MM.1S (cell line): Measurements from ENCODE around the gene UBAC2.
"Not testable (repeated sequence)": the region's sequence is repeated elsewhere in the genome, so short reads cannot be mapped to it uniquely, and the experiment has no call there.

ENCODE experiments used
- DNase-seq: peaks from one replicate; pipeline ENCODE4 v3.0.0-alpha.2; 2015
- H2AFZ ChIP-seq: fragments of 300-600 bp; sonication (generic); 2 replicates; pipeline ENCODE4 v1.6.0; 2016; ENCODE audit warnings: antibody characterized with exemption, low read length
- H3F3A ChIP-seq: fragments of 300-600 bp; sonication (generic); 2 replicates; pipeline ENCODE4 v1.6.1; 2016; ENCODE audit warnings: mild to moderate bottlenecking, antibody characterized with exemption, low read length, moderate library complexity, mixed read lengths; ENCODE audit not compliant: insufficient read depth
- H3K27ac ChIP-seq: fragments of 300-600 bp; sonication (generic); 2 replicates; pipeline ENCODE4 v1.5.1; 2016; ENCODE audit warnings: mild to moderate bottlenecking, low read length
- H3K27me3 ChIP-seq: fragments of 300-600 bp; sonication (generic); replicated peaks from 2 replicates; pipeline ENCODE4 v1.6.0; 2016; ENCODE audit warnings: low read length; ENCODE audit not compliant: insufficient read depth
- H3K36me3 ChIP-seq: fragments of 300-600 bp; sonication (generic); replicated peaks from 2 replicates; pipeline ENCODE4 v1.6.1; 2016; ENCODE audit warnings: mild to moderate bottlenecking, low read length, mixed read lengths; ENCODE audit not compliant: insufficient read depth
- H3K4me1 ChIP-seq: fragments of 300-600 bp; sonication (generic); 2 replicates; pipeline ENCODE4 v1.6.1; 2016; ENCODE audit warnings: low read length, mixed read lengths
- H3K4me2 ChIP-seq: fragments of 300-600 bp; sonication (generic); 2 replicates; pipeline ENCODE4 v1.6.0; 2016; ENCODE audit warnings: low read depth, low read length
- H3K4me3 ChIP-seq: fragments of 300-600 bp; sonication (generic); 2 replicates; pipeline ENCODE4 v1.5.1; 2016; ENCODE audit warnings: low read length, mixed read lengths
- H3K79me2 ChIP-seq: fragments of 300-600 bp; sonication (generic); 2 replicates; pipeline ENCODE4 v1.6.1; 2016; ENCODE audit warnings: mixed run types, low read length, mixed read lengths
- H3K9ac ChIP-seq: fragments of 300-600 bp; sonication (generic); 2 replicates; pipeline ENCODE4 v1.6.1; 2016; ENCODE audit warnings: low read length, mixed read lengths
- H3K9me2 ChIP-seq: fragments of 300-600 bp; sonication (generic); replicated peaks from 2 replicates; pipeline ENCODE4 v1.6.1; 2016; ENCODE audit warnings: mild to moderate bottlenecking, low read length, mixed read lengths; ENCODE audit not compliant: insufficient read depth
- H3K9me3 ChIP-seq: fragments of 300-600 bp; sonication (generic); replicated peaks from 2 replicates; pipeline ENCODE4 v1.6.1; 2016; ENCODE audit warnings: mild to moderate bottlenecking, low read length, mixed read lengths; ENCODE audit not compliant: insufficient read depth
- H4K20me1 ChIP-seq: fragments of 300-600 bp; sonication (generic); 2 replicates; pipeline ENCODE4 v1.6.1; 2016; ENCODE audit warnings: mild to moderate bottlenecking, low read length, moderate library complexity, mixed read lengths; ENCODE audit not compliant: insufficient read depth
- CTCF ChIP-seq: fragments of 300-600 bp; sonication (generic); IDR thresholded peaks from 2 replicates; pipeline ENCODE4 v1.5.1; 2016; ENCODE audit warnings: antibody characterized with exemption, low read length, mixed read lengths
- EZH2 ChIP-seq: fragments of 300-600 bp; sonication (generic); optimal IDR thresholded peaks from 2 replicates; pipeline ENCODE3; 2017; ENCODE audit warnings: low read depth, mild to moderate bottlenecking, antibody characterized with exemption, low read length, mixed read lengths
- EZH2phosphoT487 ChIP-seq: fragments of 300-600 bp; sonication (generic); IDR thresholded peaks from 2 replicates; pipeline ENCODE4 v1.6.1; 2018; ENCODE audit warnings: antibody characterized with exemption, low read length

Gene UBAC2

DNA sequence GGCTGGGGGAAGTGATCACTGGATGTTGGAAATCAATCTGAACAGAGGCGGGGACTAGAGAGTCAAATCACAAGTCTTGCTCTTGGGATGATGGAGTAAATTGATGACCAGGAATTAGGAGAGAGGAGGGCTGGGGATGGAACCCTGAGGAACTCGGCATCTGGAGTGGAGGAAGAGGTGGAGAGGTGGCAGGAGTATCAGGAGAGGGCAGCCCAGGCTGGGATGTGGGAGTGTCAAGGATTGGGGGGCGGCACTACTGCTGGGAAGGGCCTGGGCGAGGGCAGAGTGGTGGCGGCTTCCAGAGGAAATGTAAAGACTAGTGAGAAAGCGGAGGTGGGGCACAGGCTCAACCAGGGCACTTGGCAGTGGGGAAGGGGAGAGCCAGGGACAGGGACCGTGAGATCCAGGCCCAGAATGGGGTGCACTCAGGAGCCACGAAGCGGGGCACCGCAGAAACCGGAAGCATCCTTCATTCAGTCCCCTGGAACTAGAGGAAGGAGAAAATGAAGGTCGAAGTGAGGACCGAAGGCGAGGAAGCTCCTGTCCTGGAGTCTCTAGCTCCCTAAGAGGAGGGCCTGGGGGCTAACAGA, 187.8 kb downstream of the UBAC2 start:
- TF ChIP-seq EZH2phosphoT487 (no peak), CTCF (no peak), EZH2 (no peak)
- Histone ChIP-seq H3K9me3 (no peaks in the 10 kb centered on the region), H2AFZ (no peak overlapping the region), H3K4me3 (no peak overlapping the region), H3K4me1 (no peaks in the 10 kb centered on the region), H3K36me3 (no peaks in the 10 kb centered on the region), H4K20me1 (no peaks in the 10 kb centered on the region), H3K4me2 (no peak overlapping the region; the same call in 1 of the 2 replicates), H3K9me2 (no peaks in the 10 kb centered on the region), H3K27ac (no peak overlapping the region), H3K79me2 (no peaks in the 10 kb centered on the region), H3F3A (no peaks in the 10 kb centered on the region), H3K9ac (no peak overlapping the region), H3K27me3 (no peaks in the 10 kb centered on the region)
- no peak for DNase-seq

DNA sequence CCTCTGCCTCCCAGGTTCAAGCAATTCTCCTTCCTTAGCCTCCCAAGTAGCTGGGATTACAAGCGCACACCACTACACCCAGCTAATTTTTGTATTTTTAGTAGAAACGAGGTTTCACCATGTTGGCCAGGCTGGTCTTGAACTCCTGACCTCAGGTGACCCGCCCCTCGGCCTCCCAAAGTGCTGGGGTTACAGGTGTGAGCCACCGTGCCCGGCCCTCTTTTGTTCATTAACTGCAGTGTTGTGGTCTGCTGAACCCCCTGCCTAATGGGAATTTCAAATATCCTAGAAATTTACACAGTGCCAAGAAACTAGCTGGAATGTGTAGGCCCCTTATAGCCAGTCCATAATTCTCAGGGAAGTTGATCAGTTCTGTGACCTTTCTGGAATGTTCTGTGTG, 188.4 kb downstream of the UBAC2 start:
- H3K4me3 ChIP-seq, H3K4me2 ChIP-seq, H4K20me1 ChIP-seq, H3K27ac ChIP-seq, DNase-seq, H3K9me2 ChIP-seq, H3K36me3 ChIP-seq, H3F3A ChIP-seq, H3K9me3 ChIP-seq, H3K9ac ChIP-seq, H3K4me1 ChIP-seq, H3K79me2 ChIP-seq, H3K27me3 ChIP-seq, H2AFZ ChIP-seq: not testable (repeated sequence)

DNA sequence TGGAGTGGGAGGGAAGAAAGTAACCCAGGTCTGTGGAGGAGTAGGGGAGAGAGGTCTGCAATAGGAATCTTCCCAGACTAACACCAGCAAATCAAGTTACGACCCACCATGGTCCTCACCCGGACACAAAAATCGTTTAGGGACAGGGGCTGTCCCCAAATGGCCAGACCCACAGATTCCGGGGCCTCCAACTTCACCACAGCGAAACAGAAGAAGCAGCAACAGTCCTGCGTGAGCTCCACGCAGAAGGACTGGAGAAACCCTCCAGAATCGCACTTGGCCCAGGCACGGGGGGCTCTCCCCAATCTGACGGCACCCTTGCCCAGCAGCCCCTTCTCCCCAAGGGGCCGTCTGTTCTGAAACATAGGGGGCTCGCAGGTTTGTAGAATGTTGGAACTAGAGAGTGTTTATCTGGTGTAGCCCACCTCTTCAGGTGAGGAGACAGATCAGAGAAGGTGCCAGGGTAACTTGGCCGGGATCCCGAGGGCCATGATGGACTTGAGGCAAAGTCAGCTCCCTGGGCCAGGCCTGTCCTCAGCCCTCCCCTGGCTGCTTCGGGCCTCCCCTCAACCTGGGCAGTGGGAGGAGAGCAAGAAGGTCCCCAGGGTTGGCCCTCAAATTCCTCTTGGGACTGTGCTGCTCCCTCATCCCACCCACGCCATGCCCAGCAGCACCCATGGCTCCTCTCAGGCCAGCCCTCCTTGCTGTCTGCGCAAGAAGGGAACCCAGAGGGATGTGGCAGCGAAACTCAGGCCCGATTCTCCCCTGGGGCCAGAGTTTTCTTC, 189.1 kb downstream of the UBAC2 start:
- Histone ChIP-seq H3K9me2 (no peaks in the 10 kb centered on the region), H3K4me2 (no peak overlapping the region), H3K4me3 (no peak overlapping the region), H4K20me1 (no peaks in the 10 kb centered on the region), H3K27ac (no peak overlapping the region), H3K79me2 (no peaks in the 10 kb centered on the region), H2AFZ (no peak overlapping the region), H3K27me3 (no peaks in the 10 kb centered on the region), H3K4me1 (no peaks in the 10 kb centered on the region), H3F3A (no peaks in the 10 kb centered on the region), H3K36me3 (no peaks in the 10 kb centered on the region), H3K9ac (no peak overlapping the region), H3K9me3 (no peaks in the 10 kb centered on the region)
- TF ChIP-seq CTCF (no peak), EZH2phosphoT487 (no peak), EZH2 (no peak)
- no peak for DNase-seq

DNA sequence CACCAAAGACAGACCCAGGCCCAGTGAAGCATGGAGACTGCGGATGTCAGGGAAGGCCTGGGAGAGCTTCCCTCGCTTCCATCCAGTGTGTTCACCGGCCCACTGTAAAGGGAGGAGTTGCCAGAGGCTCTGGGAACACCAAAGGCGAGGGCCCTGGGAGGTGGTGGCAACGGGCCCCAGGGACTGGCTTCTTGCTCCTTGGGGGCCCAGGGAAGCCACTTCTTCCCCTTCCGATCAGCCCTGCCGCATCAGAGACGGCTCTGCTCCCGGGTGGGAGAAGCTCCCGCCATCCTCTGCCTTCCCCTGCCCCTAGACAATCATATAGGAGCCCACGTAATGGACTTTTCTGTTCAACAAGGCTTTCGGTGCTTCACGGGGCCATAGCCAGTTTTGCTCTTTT, 189.9 kb downstream of the UBAC2 start:
- no peak overlapping the region for H3K9ac ChIP-seq
- no peak overlapping the region for H3K27ac ChIP-seq
- H3K4me2 ChIP-seq: no peak overlapping the region
- no peaks in the 10 kb centered on the region for H3K27me3 ChIP-seq
- H3K4me3 ChIP-seq: no peak overlapping the region
- H3K4me1 ChIP-seq: no peaks in the 10 kb centered on the region
- TF ChIP-seq EZH2 (no peak), CTCF (no peak), EZH2phosphoT487 (no peak)
- H2AFZ ChIP-seq: no peak overlapping the region
- no peaks in the 10 kb centered on the region for H3F3A ChIP-seq
- no peak for DNase-seq
- H3K36me3 ChIP-seq: no peaks in the 10 kb centered on the region
- H3K9me3 ChIP-seq: no peaks in the 10 kb centered on the region
- H3K9me2 ChIP-seq: no peaks in the 10 kb centered on the region
- H4K20me1 ChIP-seq: no peaks in the 10 kb centered on the region
- no peaks in the 10 kb centered on the region for H3K79me2 ChIP-seq
